Upper lobe of left lung (tissue), 4 donors: ENCODE results near the gene FBXO48.

Experiments used
- CTCF ChIP-seq, 6 experiments: fragments of 450-650 bp in 4 of 6; fragments of 200-600 bp in 2 of 6; sonication (generic) in 2 of 6; IDR thresholded peaks; one replicate each; pipeline ENCODE4 v1.5.1; 2016 to 2019; ENCODE audit warnings: antibody characterized with exemption in 6 of 6
- EP300 ChIP-seq, 4 donors: sonication (generic); formaldehyde crosslinking; IDR thresholded peaks; one replicate each; pipeline ENCODE4 v1.5.1; 2017; ENCODE audit warnings: antibody characterized with exemption in 4 of 4, control low read depth in 2 of 4

DNA sequence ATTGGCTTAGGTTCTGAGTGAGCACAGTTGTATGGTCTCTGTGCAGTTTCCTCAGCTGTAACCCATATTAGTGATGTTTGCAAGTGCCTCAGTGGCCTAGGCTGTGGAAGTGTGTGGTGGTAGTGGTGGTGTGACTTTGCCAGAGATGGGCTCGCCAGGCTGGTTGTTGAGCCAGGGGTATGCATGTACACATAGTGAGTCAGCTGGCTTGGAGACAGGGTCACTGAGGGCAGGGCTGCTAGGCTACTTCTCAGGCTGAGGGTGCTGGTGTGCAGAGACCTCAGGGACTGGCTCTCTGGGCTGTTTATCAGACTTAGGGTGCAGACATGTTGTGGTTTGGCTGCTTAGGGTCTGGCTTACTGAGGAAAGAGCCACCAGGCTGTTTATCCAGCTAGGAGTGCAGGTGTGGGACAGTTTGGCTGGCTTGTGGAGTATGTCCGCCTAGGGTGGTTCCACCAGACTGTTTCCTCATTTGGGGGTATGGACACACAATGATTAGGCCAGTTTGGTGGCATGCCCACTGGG is 15.3 kb upstream of the FBXO48 start:
- TF ChIP-seq EP300 (IDR thresholded peaks at IDR 0.05) (no peak), CTCF (IDR thresholded peaks at IDR 0.05) (no peak)
